GM21723 (cell line): ENCODE results near the gene KCNK6.
A peak's percentile ranks its signal among the peaks of the same experiment; 100 is the strongest.
"Not testable (repeated sequence)": the region's sequence is repeated elsewhere in the genome, so short reads cannot be mapped to it uniquely, and the experiment has no call there.

Experiments
- ATAC-seq: cut with Tn5 transposase; IDR thresholded peaks from one replicate; pipeline ENCODE4 v1.9.1; 2021; ENCODE audit warnings: mild to moderate bottlenecking, moderate library complexity; ENCODE audit not compliant: unreplicated experiment

Gene KCNK6

DNA sequence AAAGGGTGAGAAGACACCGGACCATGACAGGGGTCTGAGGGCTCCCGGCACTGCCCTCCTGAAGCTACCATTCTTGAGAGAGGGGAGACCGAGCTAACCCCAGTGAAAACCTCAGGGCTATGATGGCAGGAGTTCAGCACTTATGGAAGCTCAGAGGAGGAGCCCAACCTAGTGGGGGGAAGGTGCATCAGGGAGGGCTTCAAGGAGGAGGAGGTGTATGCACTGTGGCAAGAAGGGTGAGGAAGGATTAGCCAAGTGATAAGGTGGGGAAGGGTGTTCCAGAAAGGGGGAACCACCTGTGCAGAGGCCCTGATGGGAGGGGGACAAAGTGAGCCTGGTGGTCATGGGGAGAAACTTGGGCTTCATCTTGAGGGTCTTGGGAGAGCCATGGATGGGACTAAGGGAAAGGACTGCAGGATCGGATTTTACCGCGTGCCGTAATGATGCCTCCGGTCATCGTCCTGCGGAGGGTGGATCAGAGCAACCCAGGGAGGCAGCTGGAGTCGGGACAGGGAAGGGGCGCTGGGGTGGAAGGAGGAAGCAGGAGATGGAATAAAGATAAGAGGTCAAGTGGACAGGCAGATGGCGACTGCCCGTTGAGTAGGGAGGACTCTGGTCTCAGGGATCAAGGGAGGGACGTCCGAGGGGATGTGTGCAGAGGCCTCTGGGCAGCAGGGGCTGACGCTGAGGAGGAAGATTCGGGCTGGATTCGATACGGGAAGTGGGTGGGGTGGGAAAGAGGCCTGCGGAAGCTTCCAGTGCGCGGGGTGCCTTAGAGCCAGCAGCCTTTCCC lies 41.4 kb downstream of the KCNK6 start:
- no peak for ATAC-seq

DNA sequence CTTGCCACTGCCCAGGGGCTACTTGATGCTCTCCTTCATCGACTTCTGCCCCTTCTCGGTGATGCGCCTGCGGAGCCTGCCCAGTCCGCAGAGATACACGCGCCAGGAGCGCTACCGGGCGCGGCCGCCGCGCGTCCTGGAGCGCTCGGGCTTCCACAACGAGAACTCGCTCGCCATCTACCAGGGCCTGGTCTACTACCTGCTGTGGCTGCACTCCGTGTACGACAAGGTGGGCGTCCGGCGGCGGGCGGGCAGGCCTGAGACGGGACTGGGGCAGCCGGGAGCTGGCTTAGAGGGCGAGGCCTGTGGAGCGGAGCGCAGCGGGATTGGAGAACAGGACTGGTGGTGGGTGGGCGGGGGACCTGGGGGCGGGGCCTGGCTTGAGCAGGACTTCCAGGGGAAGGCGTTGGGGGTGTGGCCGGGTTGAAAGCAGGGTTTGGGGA lies 42.0 kb downstream of the KCNK6 start:
- ATAC-seq: no peak

DNA sequence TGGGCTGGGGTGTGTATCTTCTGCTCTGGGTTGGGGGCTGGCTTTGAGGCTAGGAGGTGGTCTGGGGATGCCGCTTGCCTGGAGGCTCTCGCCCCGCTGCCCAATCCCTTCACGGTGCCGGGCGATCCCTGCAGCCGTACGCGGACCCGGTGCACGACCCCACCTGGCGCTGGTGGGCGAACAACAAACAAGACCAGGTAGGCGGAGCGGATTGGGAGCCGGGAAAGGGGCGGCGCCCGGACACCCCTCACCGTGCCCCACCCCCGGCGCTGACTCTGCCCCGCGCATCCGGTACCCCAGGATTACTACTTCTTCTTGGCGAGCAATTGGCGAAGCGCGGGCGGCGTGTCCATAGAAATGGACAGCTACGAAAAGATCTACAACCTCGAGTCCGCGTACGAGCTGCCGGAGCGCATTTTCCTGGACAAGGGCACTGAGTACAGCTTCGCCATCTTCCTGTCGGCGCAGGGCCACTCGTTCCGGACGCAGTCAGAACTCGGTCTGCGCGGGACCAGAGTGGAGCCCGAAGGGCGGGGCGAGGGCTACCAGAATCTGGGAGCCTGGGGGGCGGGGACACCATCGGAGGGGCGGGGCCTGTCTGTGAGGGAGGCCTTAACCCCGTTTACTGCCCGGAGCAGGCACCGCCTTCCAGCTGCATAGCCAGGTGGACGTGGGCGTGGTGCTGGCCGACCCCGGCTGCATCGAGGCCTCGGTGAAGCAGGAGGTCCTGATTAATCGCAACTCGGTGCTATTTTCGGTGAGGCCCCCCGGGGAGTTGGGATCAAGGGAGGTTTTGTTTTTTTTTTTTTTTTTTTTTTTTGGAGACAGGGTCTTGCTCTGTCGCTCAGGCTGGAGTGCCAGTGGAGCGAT lies 42.7 kb downstream of the KCNK6 start:
- ATAC-seq: no peak

DNA sequence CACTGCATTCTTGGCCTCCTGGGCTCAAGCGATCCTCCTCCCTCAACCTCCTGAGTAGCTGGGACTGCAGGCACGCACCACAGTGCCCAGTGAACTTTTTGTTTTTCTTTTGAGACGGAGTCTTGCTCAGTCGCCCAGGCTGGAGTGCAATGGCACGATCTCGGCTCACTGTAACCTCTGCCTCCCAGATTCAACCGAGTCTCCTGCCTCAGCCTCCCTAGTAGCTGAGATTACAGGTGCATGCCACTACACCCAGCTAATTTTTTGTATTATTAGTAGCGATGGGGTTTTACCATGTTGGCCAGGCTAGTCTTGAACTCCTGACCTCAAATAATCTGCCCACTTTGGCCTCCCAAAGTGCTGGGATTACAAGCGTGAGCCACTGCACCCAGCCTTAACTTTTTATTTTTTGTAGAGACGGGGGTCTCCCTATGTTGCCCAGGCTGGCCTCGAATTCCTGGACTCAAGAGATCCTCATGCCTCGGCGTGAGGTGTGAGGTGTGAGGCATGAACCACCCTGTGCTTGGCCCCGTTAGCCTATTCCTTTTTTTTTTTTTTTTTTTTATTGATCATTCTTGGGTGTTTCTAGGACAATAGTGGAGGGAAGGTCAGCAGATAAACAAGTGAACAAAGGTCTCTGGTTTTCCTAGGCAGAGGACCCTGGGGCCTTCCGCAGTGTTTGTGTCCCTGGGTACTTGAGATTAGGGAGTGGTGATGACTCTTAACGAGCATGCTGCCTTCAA lies 43.5 kb downstream of the KCNK6 start:
- ATAC-seq: not testable (repeated sequence)

DNA sequence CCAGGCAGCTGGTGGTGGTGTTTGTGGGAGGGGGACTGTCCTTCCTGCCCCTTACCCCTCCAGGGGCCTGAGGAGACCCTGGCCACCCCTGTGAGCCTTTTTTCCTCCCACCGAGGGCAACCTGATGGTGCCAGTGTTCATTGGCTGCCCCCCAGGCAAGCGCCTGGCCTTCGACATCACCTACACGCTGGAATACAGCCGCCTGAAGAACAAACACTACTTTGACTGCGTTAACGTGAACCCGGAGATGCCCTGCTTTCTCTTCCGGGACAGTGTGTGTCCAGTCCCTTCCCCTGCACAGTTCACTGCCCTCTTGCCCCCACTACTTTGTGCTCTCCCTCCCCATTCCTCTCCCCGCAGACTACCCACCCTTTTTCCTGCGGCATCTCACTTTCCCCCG lies 47.4 kb downstream of the KCNK6 start:
- no peak for ATAC-seq

DNA sequence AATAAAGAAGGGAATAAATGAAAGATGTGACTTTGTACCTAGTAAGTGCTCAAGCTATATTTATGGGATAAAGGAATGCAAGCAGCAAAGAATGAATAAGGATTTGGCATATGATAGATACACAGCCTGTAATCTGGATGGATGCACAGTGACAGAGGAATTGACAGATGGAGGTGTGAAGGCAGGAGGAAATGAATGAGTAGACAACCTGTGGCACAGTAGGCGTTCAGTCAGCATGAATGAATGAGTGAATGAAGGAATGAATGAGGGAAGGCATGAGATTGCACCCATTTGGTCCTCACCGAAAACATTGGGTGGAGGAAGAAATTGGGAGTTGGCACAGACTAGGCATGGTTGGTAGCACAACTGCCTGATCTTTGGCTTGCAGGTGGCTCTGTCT lies 49.9 kb downstream of the KCNK6 start:
- ATAC-seq: no peak

DNA sequence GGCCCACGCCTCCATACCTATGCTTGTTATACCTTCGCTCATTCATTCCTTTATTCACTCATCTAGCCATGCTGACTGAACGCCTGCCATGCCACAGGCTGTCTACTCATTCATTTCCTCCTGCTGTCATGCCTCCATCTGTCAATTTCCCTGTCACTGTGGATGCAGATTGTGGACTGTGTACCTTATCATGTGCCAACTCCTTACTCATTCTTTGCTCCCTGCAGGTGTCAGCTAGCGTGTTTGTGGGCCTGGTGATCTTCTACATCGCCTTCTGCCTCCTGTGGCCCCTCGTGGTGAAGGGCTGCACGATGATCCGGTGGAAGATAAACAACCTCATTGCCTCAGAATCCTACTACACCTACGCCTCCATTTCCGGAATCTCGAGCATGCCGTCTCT lies 50.7 kb downstream of the KCNK6 start:
- ATAC-seq: no peak

DNA sequence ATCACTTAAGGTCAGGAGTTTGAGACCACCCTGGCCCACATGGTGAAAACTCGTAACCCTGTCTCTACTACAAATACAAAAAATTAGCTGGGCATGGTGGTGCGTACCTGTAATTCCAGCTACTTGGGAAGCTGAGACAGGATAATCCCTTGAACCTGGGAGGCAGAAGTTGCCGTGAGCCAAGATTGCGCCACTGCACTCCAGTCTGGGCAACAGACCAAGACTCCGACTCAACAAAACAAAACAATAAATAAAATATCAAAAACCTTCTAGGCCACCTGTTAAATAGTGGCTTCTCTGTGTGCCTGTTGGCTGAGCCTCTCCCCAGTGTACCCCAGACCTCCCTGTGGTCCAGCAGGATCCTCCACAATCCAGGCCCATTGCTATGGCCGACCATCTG lies 51.4 kb downstream of the KCNK6 start:
- ATAC-seq: no peak

DNA sequence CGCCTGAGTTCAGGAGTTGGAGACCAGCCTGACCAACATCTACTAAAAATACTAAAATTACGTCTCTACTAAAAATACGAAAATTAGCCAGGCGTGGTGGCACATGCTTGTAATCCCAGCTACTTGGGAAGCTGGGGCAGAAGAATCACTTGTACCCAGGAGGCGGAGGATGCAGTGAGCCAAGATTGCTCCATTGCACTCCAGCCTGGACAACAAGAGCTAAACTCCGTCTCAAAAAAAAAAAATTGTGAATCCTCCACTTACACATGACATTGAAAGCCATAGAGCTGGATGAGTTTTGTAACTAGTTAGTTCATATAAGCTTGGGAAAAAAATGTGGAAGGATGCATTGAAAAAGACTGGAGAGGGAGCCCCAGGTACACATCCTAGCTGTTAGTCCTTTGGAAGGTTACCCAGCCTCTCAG lies 54.3 kb downstream of the KCNK6 start:
- ATAC-seq: no peak

DNA sequence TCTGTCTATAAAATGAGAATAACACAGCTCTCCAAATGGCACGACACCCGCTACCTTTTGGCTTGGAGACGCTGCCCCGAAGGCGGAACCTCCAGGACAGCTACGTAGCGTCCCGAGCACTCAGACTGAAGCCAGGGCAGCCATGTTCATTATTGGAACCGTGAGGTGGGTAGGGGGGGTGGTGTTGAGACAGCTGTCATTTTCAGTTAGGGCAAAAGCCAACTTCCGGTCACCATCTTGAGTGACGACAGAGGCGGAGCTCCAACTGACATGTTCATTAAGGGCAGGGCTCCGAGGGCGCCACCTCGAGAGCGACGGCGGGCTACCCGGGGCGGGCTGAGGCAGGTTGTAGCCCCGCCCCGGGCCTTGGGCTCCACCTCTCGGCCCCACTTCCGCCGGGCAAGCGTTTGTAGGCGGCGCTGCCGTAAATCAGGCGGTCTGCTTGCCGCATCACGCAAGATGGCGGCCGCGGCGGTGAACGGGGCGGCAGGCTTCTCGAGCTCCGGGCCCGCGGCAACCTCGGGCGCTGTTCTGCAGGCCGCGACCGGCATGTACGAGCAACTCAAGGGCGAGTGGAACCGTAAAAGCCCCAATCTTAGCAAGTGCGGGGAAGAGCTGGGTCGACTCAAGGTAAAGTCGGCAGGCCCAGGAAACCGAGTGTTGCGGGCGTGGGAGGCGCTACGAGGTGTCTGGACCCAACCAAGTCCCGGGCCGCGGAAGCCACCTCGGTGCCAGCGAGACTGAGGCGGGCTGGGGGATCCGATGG lies 54.9 kb downstream of the KCNK6 start, which contains the start of gene PSMD8:
TSS of gene PSMD8 (plus strand) at position 240 of the 766 bp plus-strand sequence. CDS start at position 271, 31 bp downstream.
- peak; percentile 94 for ATAC-seq

DNA sequence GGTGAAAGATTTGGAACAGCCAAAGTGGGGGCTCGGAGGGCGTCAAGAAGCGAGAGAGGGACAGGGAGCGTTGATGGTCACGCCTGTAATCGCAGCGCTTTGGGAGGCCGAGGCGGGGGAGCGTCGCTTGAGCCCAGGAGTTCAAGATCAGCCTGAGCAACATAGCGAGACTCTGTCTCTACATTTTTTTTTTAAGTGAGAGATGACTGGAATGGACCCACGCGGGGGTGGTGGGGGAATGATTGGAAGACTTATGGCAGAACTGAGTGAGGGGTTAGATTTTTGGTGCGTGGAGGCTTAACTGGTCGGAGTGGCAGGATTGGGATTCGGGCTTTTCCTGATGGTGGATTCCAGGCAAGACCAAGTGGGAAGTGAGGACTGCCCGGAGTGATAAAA lies 55.5 kb downstream of the KCNK6 start:
- no peak for ATAC-seq

DNA sequence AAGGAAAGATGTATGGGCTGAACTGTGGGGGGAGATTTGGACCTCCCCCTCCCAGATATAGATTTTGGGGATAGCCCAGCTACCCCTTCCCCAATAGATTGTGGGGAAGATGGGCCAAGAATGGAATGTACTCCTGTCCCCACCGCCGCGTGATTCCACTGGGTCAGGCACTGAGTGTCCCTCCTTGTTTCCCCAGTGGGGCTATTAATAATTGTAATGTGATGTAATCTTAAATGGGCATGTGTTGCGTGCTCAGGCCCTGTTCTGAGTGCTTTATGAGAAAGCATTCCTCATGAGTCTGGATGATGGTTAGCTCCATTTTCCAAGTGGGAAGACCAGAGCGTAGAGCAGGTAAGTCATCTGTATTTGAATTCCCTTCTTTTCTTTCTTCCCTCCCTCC lies 56.1 kb downstream of the KCNK6 start:
- ATAC-seq: no peak

DNA sequence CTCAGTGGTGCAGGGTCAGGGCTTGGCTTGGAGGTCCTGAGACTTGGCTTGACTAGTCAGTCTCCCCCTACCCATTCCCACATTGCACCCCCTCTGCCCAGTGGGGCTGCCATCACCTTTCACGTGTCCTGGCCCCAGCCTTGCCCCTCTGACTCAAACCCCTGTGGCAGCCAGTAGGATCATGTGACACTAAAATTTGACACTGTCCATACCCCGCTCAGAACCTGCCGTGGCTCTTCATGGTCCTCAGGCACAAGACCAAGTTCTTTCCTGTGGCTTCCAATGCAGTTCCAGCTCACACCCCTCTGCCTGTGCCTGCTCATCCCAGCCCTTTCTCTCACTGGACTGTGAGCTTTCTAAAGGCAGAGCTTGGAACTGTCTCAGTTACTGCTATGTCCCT lies 56.9 kb downstream of the KCNK6 start:
- no peak for ATAC-seq

DNA sequence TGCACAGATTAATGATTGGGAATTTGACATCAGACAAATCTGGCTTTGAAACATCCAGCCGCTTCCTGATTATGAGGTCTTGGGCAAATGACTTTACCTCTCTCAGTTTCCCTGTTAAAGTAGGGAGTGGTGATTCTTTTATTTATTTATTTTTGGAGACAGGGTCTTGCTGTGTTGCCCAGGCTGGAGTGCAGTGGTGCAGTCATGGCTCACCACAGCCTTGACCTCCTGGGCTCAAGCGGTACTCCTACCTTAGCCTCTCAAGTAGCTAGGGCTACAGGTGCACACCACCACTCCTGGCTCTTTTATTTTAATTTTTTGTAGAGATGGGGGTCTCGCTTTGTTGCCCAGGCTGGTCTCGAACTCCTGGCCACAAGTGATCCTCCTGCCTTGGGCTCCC lies 57.4 kb downstream of the KCNK6 start:
- ATAC-seq: no peak

DNA sequence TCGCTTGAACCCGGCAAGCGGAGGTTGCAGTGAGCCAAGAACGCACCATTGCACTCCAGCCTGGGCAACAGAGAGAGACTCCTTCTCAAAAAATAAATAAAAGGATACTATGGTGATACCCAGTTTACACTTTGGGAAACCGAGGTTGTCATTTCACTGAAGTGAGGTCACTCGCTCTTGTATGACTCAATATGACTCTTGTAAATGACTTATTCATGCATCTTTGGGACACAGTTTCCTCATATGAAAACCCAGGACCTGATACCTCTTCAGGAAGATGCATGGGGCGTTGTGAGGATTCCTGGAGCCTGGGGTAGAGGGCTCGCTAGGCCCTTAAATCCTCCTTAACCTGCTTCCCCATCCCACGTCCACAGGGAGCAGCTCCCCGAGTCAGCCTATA lies 59.2 kb downstream of the KCNK6 start:
- no peak for ATAC-seq

DNA sequence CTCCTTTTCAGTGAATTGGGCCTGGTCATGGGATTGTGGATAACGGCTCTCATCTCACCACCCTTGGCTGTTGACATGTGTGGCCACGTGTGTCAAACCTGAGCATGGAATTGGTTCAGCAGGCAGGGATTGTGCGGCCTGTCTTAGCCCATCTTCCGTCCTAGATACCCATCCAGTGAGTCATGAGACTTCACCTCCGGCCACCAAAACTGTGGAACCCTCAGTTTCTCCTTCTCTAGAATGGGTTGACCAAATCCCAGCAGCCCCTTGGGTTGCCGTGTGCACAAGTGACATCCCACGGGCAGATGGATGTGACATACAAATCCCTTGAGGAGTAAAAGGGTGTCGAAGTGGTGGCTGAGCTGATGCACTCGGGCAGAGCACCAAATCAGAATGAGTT lies 61.5 kb downstream of the KCNK6 start:
- no peak for ATAC-seq
